ENCODE measurements around the gene STK11IP. TPM values are rescaled to one million over a fixed set of nuclear protein-coding genes. Genes with fewer than 3 reads are reported as not detected.

Gene STK11IP
- total RNA-seq, 1 experiment from 2014 or later: 39.9 TPM

GRCh38 chr2:219552382-219553167 is 45.1 kb upstream of the STK11IP start (continued):
- TF ChIP-seq TCF7 (CRISPR knock-in tag; IDR thresholded peaks at IDR 0.05; ENCODE audit: low read depth) (no peak), EMX1 (CRISPR knock-in tag; IDR thresholded peaks at IDR 0.05) (0 out of 2 replicates have a peak, but pooled peaks have one; percentile 34), ATF3 (CRISPR knock-in tag; conservative IDR thresholded peaks at IDR 0.05) (no peak), ZNF219 (CRISPR knock-in tag; IDR thresholded peaks at IDR 0.05; ENCODE audit: borderline replicate concordance) (no peak), ZSCAN18 (CRISPR knock-in tag; IDR thresholded peaks at IDR 0.05) (no peak), MYBL2 (CRISPR knock-in tag; IDR thresholded peaks at IDR 0.05) (peak; percentile 77; the same call in 1 of the 2 replicates), STAT6 (CRISPR knock-in tag; conservative IDR thresholded peaks at IDR 0.05; ENCODE audit: low read depth) (no peak), E2F1 (CRISPR knock-in tag; IDR thresholded peaks at IDR 0.05) (no peak; the same call in 1 of the 2 replicates), TEAD1 (CRISPR knock-in tag; IDR thresholded peaks at IDR 0.05) (0 out of 2 replicates have a peak, but pooled peaks have one; percentile 69), ZNF512 (CRISPR knock-in tag; IDR thresholded peaks at IDR 0.05; ENCODE audit: borderline replicate concordance) (no peak), ZNF425 (CRISPR knock-in tag; conservative IDR thresholded peaks at IDR 0.05) (no peak), USF2 (CRISPR knock-in tag; IDR thresholded peaks at IDR 0.05) (peak; percentile 20; the same call in 1 of the 2 replicates), MAX (CRISPR knock-in tag; IDR thresholded peaks at IDR 0.05) (peak; percentile 93), IRF2 (CRISPR knock-in tag; IDR thresholded peaks at IDR 0.05; ENCODE audit: borderline replicate concordance, low read depth) (no peak), GRHL2 (CRISPR knock-in tag; IDR thresholded peaks at IDR 0.05; ENCODE audit: insufficient replicate concordance, severe bottlenecking) (no peak), ATF6 (CRISPR knock-in tag; IDR thresholded peaks at IDR 0.05) (no peak), OVOL2 (CRISPR knock-in tag; IDR thresholded peaks at IDR 0.05; ENCODE audit: borderline replicate concordance) (no peak), RELA (CRISPR knock-in tag; IDR thresholded peaks at IDR 0.05; ENCODE audit: borderline replicate concordance) (peak; percentile 67; the same call in 1 of the 2 replicates), FOXJ3 (CRISPR knock-in tag; IDR thresholded peaks at IDR 0.05; ENCODE audit: borderline replicate concordance) (no peak), IRF1 (CRISPR knock-in tag; IDR thresholded peaks at IDR 0.05) (no peak), SMAD4 (CRISPR knock-in tag; IDR thresholded peaks at IDR 0.05) (no peak), NFYB (CRISPR knock-in tag; conservative IDR thresholded peaks at IDR 0.05; ENCODE audit: low read depth) (no peak)
